LHCN-M2 (cell line): Measurements from ENCODE around the gene FLT3. TPM values are rescaled to one million over a fixed set of nuclear protein-coding genes. Genes with fewer than 3 reads are reported as not detected.
"Not testable (repeated sequence)": the region's sequence is repeated elsewhere in the genome, so short reads cannot be mapped to it uniquely, and the experiment has no call there.

ENCODE experiments used
- DNase-seq: peaks from one replicate; pipeline ENCODE4 v3.0.0-alpha.2; 2012; ENCODE audit warnings: low read depth
- total RNA-seq: library from RNA; depleted of rRNA; stranded (reverse); fragments of >200 nt; gene quantifications from 2 replicates; pipeline ENCODE4 v1.2.3, GENCODE V29; 2014

The FLT3 gene
- total RNA-seq, 1 experiment from 2014 or later: not detected

- no peak for DNase-seq
Measured at GRCh38 chr13:28044608-28045007, 55.8 kb downstream of the FLT3 start.

GRCh38 chr13:28043224-28043623 lies 57.2 kb downstream of the FLT3 start:
- no peak for DNase-seq

GRCh38 chr13:28041501-28041900 lies 58.9 kb downstream of the FLT3 start:
- no peak for DNase-seq

- DNase-seq: no peak
Measured at GRCh38 chr13:28041031-28041461, 59.3 kb downstream of the FLT3 start.

GRCh38 chr13:28037399-28037798 lies 63.0 kb downstream of the FLT3 start:
- peak; percentile 56 for DNase-seq

- DNase-seq: no peak
Measured at GRCh38 chr13:28035146-28035782, 65.1 kb downstream of the FLT3 start.

GRCh38 chr13:28033894-28034655 lies 66.3 kb downstream of the FLT3 start:
- no peak for DNase-seq

- DNase-seq: not testable (repeated sequence)
Measured at GRCh38 chr13:28032438-28032837, 67.9 kb downstream of the FLT3 start.

- DNase-seq: no peak
Measured at GRCh38 chr13:28031896-28032288, 68.5 kb downstream of the FLT3 start.

- no peak for DNase-seq
Measured at GRCh38 chr13:28031220-28031895, 69.0 kb downstream of the FLT3 start.

GRCh38 chr13:28027607-28028364 lies 72.6 kb downstream of the FLT3 start:
- no peak for DNase-seq

GRCh38 chr13:28027071-28027470 lies 73.3 kb downstream of the FLT3 start:
- DNase-seq: no peak

- DNase-seq: no peak
Measured at GRCh38 chr13:28026508-28026907, 73.9 kb downstream of the FLT3 start.

GRCh38 chr13:28022848-28023518 lies 77.4 kb downstream of the FLT3 start:
- DNase-seq: no peak

- no peak for DNase-seq
Measured at GRCh38 chr13:28014301-28014700, 86.1 kb downstream of the FLT3 start.

GRCh38 chr13:28013482-28013881 lies 86.9 kb downstream of the FLT3 start:
- DNase-seq: no peak

GRCh38 chr13:28012896-28013295 lies 87.5 kb downstream of the FLT3 start:
- no peak for DNase-seq

GRCh38 chr13:28012383-28012782 lies 88.0 kb downstream of the FLT3 start:
- DNase-seq: no peak

- DNase-seq: no peak
Measured at GRCh38 chr13:28010046-28010445, 90.3 kb downstream of the FLT3 start.

GRCh38 chr13:28005016-28005415 lies 95.4 kb downstream of the FLT3 start:
- not testable (repeated sequence) for DNase-seq
